Astrocyte (in vitro differentiated cells and primary cell): ENCODE results near the gene HMX2.

Experiments
- CTCF ChIP-seq: IDR thresholded peaks from 2 replicates; pipeline ENCODE4 v1.5.1; 2011; ENCODE audit warnings: low read depth, mild to moderate bottlenecking, inconsistent platforms, low read length, moderate library complexity; ENCODE audit not compliant: insufficient read depth
- EZH2 ChIP-seq: IDR thresholded peaks from 2 replicates; pipeline ENCODE4 v1.6.1; 2012; ENCODE audit warnings: mild to moderate bottlenecking, low read length, inconsistent platforms; ENCODE audit not compliant: insufficient read depth

GRCh38 chr10:123140983-123141390 lies 6.9 kb upstream of the HMX2 start:
- TF ChIP-seq CTCF, result no peak
- TF ChIP-seq EZH2, result no peak
